CD1c-positive myeloid dendritic cell (primary cell): ENCODE measurements around the gene CCDC142.
A peak's percentile ranks its signal among the peaks of the same experiment; 100 is the strongest.
"Not testable (repeated sequence)": the region's sequence is repeated elsewhere in the genome, so short reads cannot be mapped to it uniquely, and the experiment has no call there.

Experiments
- DNase-seq: peaks from one replicate; pipeline ENCODE4 v3.0.0-alpha.2; 2016; ENCODE audit errors: extremely low spot score

The CCDC142 gene

GRCh38 chr2:74471332-74472065, 11.3 kb downstream of the CCDC142 start:
- DNase-seq, result no peak

DNA sequence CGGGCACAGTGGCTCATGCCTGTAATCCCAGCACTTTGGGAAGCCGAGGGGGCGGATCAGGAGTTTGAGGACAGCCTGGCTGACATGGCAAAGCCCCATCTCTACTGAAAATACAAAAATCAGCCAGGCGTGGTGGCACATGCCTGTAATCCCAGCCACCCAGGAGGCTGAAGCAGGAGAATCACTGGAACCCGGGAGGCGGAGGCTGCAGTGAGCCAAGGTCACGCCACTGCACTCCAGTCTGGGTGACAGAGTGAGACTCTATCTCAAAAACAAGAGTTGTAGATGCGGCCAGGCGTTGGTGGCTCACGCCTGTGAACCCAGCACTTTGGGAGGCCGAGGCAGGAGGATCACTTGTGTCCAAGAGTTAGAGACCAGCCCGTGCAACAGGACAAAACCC, 12.1 kb downstream of the CCDC142 start:
- not testable (repeated sequence) for DNase-seq

GRCh38 chr2:74464406-74464805, 18.4 kb downstream of the CCDC142 start:
- no peak for DNase-seq

- no peak for DNase-seq
Measured at GRCh38 chr2:74462786-74463105, 20.1 kb downstream of the CCDC142 start.

- DNase-seq, result no peak
Measured at GRCh38 chr2:74462054-74462785, 20.6 kb downstream of the CCDC142 start.

DNA sequence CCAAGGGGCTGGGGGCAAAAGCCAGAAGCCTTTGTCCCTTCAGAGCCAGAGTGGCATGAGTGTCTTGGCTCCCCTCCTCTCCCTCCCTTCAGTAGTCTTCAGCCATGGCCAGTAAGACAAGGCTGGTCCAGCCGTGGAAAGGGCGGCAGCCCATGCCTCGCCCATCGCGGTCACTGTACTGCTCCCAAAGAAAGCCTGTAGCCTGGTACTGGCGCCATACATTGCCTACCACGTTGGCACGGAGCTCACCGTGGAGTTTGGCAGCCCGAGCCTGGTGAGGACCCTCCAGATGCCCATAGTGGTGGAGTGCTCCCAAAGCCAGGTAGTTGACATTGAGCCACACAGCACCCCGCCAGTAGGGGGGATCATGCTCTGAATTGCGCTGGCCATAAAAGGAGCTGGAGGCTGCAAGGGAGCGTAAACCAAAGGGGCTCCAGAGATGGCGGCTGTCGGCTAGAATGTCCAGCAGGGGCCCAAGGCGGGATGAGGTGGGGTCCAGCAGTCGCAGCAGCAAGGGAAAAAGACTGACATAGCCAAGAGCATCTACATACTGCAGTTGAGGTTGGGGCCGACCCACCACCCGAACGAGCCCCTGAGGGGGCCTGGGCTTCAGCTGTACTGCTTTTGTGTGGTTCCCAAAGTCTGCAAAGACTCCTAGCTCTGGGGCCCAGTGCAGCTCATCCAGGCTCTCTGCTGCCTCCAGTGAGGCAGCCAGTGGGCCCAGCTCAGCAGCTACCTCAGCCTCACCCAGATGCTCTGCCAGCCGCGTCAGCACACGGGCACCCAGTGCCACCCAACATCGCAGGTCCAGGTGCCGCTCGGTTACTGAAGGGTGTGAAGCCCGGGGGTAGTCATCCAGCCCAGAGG, 21.4 kb downstream of the CCDC142 start:
- DNase-seq, result no peak

DNA sequence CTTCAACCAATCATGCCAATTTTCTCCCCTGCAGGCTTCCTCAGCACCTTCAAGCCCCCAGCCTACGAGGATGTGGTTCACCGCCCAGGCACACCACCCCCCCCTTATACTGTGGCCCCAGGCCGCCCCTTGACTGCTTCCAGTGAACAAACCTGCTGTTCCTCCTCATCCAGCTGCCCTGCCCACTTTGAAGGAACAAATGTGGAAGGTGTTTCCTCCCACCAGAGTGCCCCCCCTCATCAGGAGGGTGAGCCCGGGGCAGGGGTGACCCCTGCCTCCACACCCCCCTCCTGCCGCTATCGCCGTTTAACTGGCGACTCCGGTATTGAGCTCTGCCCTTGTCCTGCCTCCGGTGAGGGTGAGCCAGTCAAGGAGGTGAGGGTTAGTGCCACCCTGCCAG, 22.6 kb downstream of the CCDC142 start:
- DNase-seq, result not testable (repeated sequence)

DNA sequence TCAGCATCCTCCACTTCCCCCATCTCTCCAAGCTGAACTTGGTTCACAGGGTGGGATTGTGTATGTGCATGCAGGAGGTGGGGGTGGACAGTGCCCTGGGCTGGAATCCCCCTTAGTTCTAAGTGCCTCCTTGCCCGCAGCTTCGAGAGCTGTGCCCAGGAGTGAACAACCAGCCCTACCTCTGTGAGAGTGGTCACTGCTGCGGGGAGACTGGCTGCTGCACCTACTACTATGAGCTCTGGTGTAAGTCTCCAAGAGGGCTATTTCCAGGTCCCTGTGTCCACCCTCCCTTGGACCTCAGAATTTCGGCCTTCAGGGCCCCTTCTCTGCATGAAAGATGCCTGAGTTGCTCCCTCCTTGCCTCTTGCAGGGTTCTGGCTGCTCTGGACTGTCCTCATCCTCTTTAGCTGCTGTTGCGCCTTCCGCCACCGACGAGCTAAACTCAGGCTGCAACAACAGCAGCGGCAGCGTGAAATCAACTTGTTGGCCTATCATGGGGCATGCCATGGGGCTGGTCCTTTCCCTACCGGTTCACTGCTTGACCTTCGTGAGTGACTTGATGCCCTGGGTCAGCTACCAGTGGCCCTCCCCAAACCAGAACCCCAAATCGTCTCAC, 23.2 kb downstream of the CCDC142 start:
- DNase-seq, result not testable (repeated sequence)

DNA sequence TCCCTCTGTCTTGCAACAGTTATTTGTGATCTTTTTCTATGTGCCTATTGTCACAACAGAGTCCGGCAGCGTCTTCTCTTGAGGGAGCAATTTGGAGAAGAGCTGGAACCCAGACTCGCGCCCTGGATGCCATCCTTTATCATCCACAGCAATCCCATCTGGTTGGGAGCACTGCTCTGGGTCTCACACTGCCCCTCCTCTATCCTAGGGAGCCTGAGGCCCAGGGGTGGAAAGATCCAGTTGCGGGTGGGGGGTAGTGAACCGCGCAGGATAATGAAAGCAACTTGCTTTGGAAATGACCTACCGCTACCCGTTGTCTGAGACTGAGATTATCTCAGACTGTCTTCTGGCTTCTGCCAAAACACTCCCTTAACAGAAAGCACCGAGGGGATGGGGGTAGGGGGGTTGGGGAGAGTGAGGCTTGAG, 23.8 kb downstream of the CCDC142 start:
- no peak for DNase-seq

DNA sequence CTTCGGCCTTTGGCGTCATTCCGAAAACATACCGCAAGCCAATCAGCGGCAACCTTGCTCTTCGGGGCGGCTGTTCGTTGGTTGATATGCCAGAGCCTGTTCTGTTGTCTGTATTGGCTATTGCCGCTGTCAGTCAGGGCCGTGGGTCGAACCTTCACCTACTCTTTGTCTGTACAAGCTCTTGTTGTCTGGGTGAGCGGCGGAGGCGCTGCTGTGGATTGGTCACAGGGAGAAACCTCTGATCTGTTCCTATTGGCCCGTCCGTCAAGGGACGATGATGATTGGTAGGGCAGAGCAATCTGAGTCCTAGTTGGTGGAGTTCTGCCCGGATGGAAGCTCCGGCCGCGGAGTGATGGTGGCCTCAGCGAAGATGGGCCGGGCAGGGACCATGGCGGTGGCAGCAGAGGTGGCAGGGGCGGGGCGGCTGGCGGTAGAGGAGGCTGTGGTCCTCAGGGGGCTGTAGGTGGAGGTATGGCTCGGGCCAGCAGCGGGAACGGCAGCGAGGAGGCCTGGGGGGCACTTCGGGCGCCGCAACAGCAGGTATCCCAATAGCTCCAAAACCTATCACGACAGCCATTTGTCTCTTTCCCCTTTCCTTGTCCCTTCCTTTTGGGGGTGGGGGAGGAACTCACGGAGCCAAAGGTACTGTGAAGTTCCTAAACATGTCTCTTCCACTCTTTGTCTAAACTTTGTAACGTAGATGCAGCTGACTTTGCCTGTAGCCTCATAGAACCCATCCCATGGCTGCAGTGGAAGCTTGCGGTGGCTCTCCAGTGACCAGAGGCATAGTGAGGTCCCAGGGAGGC, 24.5 kb downstream of the CCDC142 start, which contains the start of gene WBP1:
Gene WBP1 (plus strand): TSS at position 307 of the 806 bp plus-strand sequence. CDS start 165 bp downstream, at position 472.
- DNase-seq, result peak; percentile 100

DNA sequence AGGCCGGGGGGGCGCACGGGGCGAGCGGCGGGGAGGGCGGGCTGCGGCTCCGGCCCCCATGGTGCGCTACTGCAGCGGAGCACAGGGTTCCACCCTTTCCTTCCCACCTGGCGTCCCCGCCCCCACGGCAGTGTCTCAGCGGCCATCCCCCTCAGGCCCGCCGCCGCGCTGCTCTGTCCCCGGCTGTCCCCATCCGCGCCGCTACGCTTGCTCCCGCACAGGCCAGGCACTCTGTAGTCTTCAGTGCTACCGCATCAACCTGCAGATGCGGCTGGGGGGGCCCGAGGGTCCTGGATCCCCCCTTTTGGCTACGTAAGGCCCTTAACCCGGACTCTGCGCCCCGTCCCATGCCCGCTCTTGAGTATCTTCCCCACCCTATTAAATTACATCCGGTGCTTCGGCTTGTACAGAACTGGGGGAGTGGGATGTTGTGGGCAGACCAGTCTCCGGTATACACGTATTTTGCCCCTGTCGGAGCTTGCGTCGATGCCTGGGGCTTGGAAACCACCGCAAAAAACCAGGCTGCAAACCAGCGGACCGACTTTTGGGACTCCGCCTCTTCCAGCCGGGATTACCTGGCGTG, 25.2 kb downstream of the CCDC142 start:
- DNase-seq, result peak; percentile 60

DNA sequence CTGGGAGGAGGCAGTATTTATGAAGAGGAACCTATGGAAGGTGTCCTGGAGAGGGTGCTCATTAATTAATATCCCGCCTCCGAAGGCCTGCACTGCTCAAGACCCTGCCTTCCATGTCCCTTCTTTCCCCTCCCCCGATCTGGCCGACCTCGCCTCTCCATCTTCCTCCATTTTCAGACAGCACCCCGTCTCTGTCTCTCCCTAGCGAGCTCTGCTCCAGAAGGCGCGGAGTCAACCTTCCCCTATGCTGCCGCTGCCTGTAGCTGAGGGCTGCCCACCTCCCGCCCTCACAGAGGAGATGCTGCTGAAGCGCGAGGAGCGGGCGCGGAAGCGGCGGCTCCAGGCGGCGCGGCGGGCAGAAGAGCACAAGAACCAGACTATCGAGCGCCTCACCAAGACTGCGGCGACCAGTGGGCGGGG, 25.7 kb downstream of the CCDC142 start:
- DNase-seq, result no peak

- DNase-seq, result peak; percentile 99
Measured at GRCh38 chr2:74454654-74455511, 27.9 kb downstream of the CCDC142 start, which contains the start of gene INO80B. Gene INO80B, plus strand, starts transcription at chr2:74455087. Its CDS starts 30 bp downstream, at chr2:74455117.

GRCh38 chr2:74450570-74451190, 32.1 kb downstream of the CCDC142 start:
- DNase-seq, result no peak

DNA sequence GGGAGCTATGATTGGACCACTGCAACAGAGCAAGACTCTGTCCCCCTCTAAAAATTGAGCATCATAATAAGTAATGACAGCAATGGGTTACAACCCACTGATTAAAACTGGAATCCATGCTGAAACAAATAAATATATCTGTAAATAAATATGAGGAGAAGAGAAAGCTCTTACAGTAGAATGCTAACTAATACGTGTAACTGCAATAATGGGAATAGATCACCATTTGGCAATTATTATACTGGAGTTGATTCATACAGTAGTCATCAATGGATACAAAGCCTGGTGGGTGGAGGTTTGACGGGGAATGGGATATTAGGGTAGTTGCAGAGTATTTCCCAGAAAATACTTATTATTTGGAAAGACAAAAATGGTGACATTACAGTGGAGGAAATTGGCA, 34.0 kb downstream of the CCDC142 start:
- no peak for DNase-seq

DNA sequence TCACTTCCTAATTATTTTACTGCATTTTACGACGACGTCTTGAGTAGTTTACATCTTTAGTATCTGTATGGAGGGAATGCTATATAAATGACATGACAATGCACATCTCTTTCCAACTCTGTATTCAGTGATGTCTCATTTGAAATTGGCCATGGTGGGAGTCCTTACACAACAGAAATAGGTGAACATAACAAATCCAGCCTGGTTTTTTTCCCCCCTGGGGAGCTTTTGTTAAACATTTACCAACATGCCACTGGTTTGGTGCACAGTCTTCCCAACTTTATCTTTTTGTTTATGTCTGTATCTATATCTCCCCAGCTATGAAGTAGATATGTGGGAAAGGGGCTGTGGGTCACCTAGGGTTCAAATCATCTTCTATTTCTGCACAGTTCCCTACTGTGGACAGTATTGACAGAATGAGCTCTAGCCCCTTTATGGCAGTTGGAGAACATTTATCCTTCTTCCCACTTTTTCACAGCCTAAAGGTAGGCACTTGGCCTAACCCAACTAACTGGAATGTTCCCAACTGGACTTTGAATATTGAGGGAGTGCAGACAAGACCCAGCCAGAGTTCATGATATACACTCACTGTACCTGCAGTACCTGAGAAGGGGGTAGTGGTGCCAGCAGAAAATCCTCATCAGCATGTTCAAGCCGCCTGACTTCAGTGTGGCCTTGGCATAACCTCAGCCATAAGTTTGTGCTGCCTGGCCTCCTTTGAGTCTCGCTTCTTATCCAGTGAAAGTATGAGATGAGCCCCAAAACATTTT, 35.4 kb downstream of the CCDC142 start:
- no peak for DNase-seq

DNA sequence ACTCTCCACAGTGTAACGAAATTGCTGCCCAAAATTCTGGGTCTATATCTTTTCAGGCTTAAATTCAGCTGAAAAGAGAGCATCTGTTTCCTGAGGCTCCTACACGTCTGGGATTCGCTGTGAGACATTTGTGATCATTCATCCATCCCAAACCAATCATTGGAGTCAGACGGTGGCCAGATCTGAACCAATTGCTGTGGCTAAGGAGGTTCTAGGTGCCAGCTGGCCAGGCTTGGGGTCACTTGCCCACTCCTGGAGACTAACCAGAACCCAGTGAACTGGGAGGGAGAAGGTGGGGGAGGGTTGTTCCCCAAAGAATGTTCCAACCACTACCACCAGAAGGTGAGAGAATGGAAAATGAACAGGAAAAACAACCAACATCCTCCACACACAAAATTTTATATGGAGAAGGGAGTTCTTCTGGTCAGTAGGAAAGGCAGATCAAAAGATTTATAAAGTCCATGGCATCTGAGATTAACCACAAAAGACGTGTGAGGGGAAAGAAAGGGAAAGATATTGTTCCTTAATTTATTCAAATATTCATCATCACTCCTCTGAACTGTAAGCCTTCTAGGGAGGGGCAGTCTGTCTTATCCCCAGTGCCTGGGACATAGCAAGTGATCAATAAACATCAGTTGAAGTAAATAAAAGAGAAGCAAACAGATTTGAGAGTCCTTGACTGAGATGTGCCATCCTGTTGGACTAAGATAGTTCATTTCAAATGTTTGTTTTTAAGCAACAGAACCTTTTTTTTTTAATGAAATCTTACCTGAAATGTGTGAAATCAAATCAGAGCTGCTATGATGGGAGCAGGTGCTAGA, 38.1 kb downstream of the CCDC142 start:
- DNase-seq, result no peak
